Activated naive CD4-positive, alpha-beta T cell treated with anti-CD3 and anti-CD28 coated beads, Interleukin-2, amount 50 U/mL, for 16 hours (primary cell): ENCODE results near the gene VPS35.
"Not testable (repeated sequence)": the region's sequence is repeated elsewhere in the genome, so short reads cannot be mapped to it uniquely, and the experiment has no call there.

Experiments used
- DNase-seq: peaks from one replicate; pipeline ENCODE4 v3.0.0-alpha.2; 2020

The VPS35 gene

GRCh38 chr16:46650254-46650623 is 38.7 kb downstream of the VPS35 start:
- no peak for DNase-seq

GRCh38 chr16:46649588-46650253 is 39.3 kb downstream of the VPS35 start:
- no peak for DNase-seq

- DNase-seq: no peak
These were observed 40.3 kb downstream of the VPS35 start for GRCh38 chr16:46648656-46649055.

GRCh38 chr16:46638947-46639925 is 49.7 kb downstream of the VPS35 start:
- no peak for DNase-seq

- no peak for DNase-seq
These were observed 55.9 kb downstream of the VPS35 start for GRCh38 chr16:46632778-46633733.

- DNase-seq: no peak
These were observed 59.4 kb downstream of the VPS35 start for GRCh38 chr16:46629331-46630219.

GRCh38 chr16:46627746-46628145 is 61.2 kb downstream of the VPS35 start:
- DNase-seq: no peak

- DNase-seq: not testable (repeated sequence)
These were observed 62.3 kb downstream of the VPS35 start for GRCh38 chr16:46626681-46627080.

GRCh38 chr16:46624862-46625261 is 64.1 kb downstream of the VPS35 start:
- DNase-seq: not testable (repeated sequence)

GRCh38 chr16:46623707-46624106 is 65.3 kb downstream of the VPS35 start:
- DNase-seq: not testable (repeated sequence)

- not testable (repeated sequence) for DNase-seq
These were observed 65.7 kb downstream of the VPS35 start for GRCh38 chr16:46623246-46623645.

GRCh38 chr16:46621934-46622676 is 66.9 kb downstream of the VPS35 start:
- no peak for DNase-seq

GRCh38 chr16:46621006-46621933 is 67.7 kb downstream of the VPS35 start, which contains the start of gene SHCBP1:
Gene SHCBP1 (minus strand): TSS chr16:46621379. CDS start chr16:46621359, 20 bp downstream.
- DNase-seq: peak; percentile 64

- DNase-seq: no peak
These were observed 68.5 kb downstream of the VPS35 start for GRCh38 chr16:46620266-46621005.

GRCh38 chr16:46618516-46618915 is 70.5 kb downstream of the VPS35 start:
- no peak for DNase-seq

GRCh38 chr16:46614006-46614405 is 75.0 kb downstream of the VPS35 start:
- DNase-seq: no peak

GRCh38 chr16:46613352-46613751 is 75.6 kb downstream of the VPS35 start:
- DNase-seq: no peak

- no peak for DNase-seq
These were observed 76.9 kb downstream of the VPS35 start for GRCh38 chr16:46612121-46612520.

- DNase-seq: no peak
These were observed 81.4 kb downstream of the VPS35 start for GRCh38 chr16:46607529-46607928.
